SK-N-SH (cell line): ENCODE measurements around the gene DCLK1.

ENCODE experiments used
- EP300 ChIP-seq, 2 experiments: IDR thresholded peaks; 2 replicates each; pipeline versions ENCODE4 v1.4.0 to v1.6.1; 2012; ENCODE audit warnings: borderline replicate concordance in 1 of 2, low read depth in 1 of 2, low read length in 1 of 2
- EZH2phosphoT487 ChIP-seq: fragments of 200-600 bp; sonication (generic); IDR thresholded peaks from 2 replicates; pipeline ENCODE4 v1.6.1; 2017; ENCODE audit warnings: low read depth, mixed run types, mild to moderate bottlenecking, antibody characterized with exemption, moderate library complexity, borderline replicate concordance
- GABPA ChIP-seq: IDR thresholded peaks from 2 replicates; pipeline ENCODE4 v1.4.0; 2012; ENCODE audit warnings: low read depth, mild to moderate bottlenecking
- JUND ChIP-seq: IDR thresholded peaks from 2 replicates; pipeline ENCODE4 v1.4.0; 2012
- MXI1 ChIP-seq: IDR thresholded peaks from 2 replicates; pipeline ENCODE4 v1.6.1; 2012; ENCODE audit warnings: mild to moderate bottlenecking, low read depth, low read length, improper control_type of control experiment
- NRF1 ChIP-seq: IDR thresholded peaks from 2 replicates; pipeline ENCODE4 v1.6.1; 2012; ENCODE audit warnings: low read depth, mild to moderate bottlenecking, low read length
- POLR2AphosphoS5 ChIP-seq: IDR thresholded peaks from 2 replicates; pipeline ENCODE4 v1.6.1; 2012; ENCODE audit warnings: low read depth, low read length
- RAD21 ChIP-seq: IDR thresholded peaks from 2 replicates; pipeline ENCODE4 v1.6.1; 2012; ENCODE audit warnings: mild to moderate bottlenecking, low read length
- RXRA ChIP-seq: IDR thresholded peaks from 2 replicates; pipeline ENCODE4 v1.4.0; 2012; ENCODE audit warnings: low read depth, mild to moderate bottlenecking, borderline replicate concordance
- TAF1 ChIP-seq: IDR thresholded peaks from 2 replicates; pipeline ENCODE4 v1.6.1; 2012; ENCODE audit warnings: low read depth, mild to moderate bottlenecking, low read length, moderate library complexity, borderline replicate concordance
- YY1 ChIP-seq: IDR thresholded peaks from 2 replicates; pipeline ENCODE4 v1.4.0; 2012; ENCODE audit warnings: low read depth, mild to moderate bottlenecking
- TF ChIP-seq, protein P1 (sequence below): IDR thresholded peaks from 2 replicates; pipeline ENCODE4 v1.4.0; 2012; ENCODE audit warnings: low read depth
- TF ChIP-seq, protein P2 (sequence below): fragments of 200-600 bp; sonication (generic); IDR thresholded peaks from 2 replicates; pipeline ENCODE4 v1.6.1; 2017; ENCODE audit warnings: antibody characterized with exemption, mild to moderate bottlenecking, moderate library complexity
- TF ChIP-seq, protein P3 (sequence below): IDR thresholded peaks from 2 replicates; pipeline ENCODE4 v1.6.1; 2012; ENCODE audit warnings: mild to moderate bottlenecking, low read depth, low read length, moderate library complexity

DNA sequence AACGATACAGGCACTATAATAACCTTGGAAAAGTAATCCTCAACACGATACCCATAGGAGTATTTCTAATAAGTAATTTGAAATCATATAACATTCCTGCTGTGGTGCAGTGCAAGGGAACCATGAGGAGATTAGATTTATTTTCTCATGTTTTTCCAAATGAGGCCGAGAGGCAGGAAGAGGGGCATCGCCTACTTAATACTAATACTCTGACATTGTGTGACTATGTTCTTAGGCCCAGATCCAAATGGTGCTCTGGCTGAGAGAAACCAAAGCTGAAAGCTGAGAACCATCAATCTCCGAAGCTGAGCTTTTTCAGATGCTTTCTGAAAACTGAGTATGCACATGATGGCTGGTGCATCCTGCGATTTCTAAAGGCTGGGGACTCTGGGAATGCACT, 406.7 kb downstream of the DCLK1 start:
- TF ChIP-seq, protein P1, sequence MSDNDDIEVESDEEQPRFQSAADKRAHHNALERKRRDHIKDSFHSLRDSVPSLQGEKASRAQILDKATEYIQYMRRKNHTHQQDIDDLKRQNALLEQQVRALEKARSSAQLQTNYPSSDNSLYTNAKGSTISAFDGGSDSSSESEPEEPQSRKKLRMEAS: no peak
- TF ChIP-seq, protein P2, sequence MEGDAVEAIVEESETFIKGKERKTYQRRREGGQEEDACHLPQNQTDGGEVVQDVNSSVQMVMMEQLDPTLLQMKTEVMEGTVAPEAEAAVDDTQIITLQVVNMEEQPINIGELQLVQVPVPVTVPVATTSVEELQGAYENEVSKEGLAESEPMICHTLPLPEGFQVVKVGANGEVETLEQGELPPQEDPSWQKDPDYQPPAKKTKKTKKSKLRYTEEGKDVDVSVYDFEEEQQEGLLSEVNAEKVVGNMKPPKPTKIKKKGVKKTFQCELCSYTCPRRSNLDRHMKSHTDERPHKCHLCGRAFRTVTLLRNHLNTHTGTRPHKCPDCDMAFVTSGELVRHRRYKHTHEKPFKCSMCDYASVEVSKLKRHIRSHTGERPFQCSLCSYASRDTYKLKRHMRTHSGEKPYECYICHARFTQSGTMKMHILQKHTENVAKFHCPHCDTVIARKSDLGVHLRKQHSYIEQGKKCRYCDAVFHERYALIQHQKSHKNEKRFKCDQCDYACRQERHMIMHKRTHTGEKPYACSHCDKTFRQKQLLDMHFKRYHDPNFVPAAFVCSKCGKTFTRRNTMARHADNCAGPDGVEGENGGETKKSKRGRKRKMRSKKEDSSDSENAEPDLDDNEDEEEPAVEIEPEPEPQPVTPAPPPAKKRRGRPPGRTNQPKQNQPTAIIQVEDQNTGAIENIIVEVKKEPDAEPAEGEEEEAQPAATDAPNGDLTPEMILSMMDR: no peak
- no peak for TF ChIP-seq JUND
- no peak for TF ChIP-seq GABPA
- TF ChIP-seq POLR2AphosphoS5: no peak
- no peak for TF ChIP-seq RAD21
- no peak for TF ChIP-seq MXI1
- TF ChIP-seq NRF1: no peak
- TF ChIP-seq EZH2phosphoT487: no peak
- TF ChIP-seq RXRA: no peak
- TF ChIP-seq EP300 (IDR thresholded peaks at IDR 0.05; ENCODE audit: borderline replicate concordance in 1 of 2, low read depth in 1 of 2, low read length in 1 of 2): no peak
- TF ChIP-seq, protein P3, sequence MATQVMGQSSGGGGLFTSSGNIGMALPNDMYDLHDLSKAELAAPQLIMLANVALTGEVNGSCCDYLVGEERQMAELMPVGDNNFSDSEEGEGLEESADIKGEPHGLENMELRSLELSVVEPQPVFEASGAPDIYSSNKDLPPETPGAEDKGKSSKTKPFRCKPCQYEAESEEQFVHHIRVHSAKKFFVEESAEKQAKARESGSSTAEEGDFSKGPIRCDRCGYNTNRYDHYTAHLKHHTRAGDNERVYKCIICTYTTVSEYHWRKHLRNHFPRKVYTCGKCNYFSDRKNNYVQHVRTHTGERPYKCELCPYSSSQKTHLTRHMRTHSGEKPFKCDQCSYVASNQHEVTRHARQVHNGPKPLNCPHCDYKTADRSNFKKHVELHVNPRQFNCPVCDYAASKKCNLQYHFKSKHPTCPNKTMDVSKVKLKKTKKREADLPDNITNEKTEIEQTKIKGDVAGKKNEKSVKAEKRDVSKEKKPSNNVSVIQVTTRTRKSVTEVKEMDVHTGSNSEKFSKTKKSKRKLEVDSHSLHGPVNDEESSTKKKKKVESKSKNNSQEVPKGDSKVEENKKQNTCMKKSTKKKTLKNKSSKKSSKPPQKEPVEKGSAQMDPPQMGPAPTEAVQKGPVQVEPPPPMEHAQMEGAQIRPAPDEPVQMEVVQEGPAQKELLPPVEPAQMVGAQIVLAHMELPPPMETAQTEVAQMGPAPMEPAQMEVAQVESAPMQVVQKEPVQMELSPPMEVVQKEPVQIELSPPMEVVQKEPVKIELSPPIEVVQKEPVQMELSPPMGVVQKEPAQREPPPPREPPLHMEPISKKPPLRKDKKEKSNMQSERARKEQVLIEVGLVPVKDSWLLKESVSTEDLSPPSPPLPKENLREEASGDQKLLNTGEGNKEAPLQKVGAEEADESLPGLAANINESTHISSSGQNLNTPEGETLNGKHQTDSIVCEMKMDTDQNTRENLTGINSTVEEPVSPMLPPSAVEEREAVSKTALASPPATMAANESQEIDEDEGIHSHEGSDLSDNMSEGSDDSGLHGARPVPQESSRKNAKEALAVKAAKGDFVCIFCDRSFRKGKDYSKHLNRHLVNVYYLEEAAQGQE: no peak
- TF ChIP-seq TAF1: no peak
- no peak for TF ChIP-seq YY1
